Caki2 (cell line): Measurements from ENCODE around the gene CABP4. TPM values are rescaled to one million over a fixed set of nuclear protein-coding genes. Genes with fewer than 3 reads are reported as not detected.

Source experiments
- DNase-seq: peaks from one replicate; pipeline ENCODE4 v3.0.0-alpha.2; 2015; ENCODE audit warnings: low read depth
- in situ Hi-C: cut with HindIII; loops from 2 replicates; pipeline ENCODE4 v1.10.0; 2016; ENCODE audit warnings: low sequenced_read_pairs, low pct_unique_long_range_greater_than_20kb, mixed read lengths
- total RNA-seq: library from RNA; depleted of rRNA; stranded (reverse); fragments of >200 nt; shearing (Covaris generic); gene quantifications from 2 replicates; pipeline ENCODE4 v1.2.3, GENCODE V29; 2014; ENCODE audit warnings: low replicate concordance; rRNA removed

Gene CABP4
- total RNA-seq, result 1.6 and 10.8 TPM in 2 replicates

DNA sequence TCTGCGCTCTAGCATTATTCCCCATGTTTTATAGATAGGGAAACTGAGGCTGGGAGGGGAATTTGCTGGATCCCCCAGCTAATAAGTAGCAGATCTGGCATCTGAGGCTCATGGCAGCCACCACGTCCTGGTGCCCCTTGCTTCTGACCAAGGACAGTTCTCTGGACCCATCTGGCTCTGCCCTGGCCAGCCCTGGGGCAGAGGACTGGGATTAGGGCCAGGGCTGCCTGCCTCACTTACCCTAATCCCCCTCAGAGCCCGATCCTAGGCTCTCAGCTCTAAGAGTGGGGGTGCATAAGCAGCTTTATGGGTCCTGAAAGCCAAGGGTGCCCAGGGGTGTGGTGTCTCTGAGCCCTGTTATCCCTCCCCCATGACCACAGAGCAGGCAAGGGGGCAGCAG, at the start of gene CABP4:
TSS of gene CABP4 (plus strand) at position 301 of the 400 bp plus-strand sequence. CDS start at position 371, 70 bp downstream.
- in situ Hi-C loops, result no loop called here
- DNase-seq, result no peak

GRCh38 chr11:67405688-67406339, 49.3 kb upstream of the CABP4 start:
- DNase-seq, result no peak
- in situ Hi-C loops, result no loop called here

DNA sequence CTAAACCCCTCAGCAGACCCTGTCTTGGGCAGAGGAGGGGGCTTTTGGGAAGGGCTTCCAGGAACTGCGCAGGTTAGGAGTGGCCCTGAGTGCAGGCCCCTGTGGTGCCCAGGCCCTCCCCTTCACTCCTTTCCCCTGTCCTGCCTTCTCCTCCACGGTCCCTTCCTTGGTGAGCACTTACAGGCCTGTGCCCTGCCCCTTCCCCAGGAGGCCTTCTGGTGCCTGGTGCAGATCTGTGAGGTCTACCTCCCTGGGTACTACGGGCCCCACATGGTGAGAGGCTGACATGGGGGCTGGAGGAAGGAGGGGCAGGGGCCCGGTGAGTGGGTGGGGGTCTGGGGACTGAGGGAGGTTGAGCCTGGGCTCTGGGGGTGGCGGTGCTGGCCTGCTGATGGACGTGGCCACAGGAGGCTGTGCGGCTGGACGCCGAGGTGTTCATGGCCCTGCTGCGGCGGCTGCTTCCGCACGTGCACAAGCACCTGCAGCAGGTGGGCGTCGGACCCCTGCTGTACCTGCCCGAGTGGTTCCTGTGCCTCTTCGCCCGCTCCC, 48.7 kb upstream of the CABP4 start:
- in situ Hi-C loops, result no loop called here
- no peak for DNase-seq

DNA sequence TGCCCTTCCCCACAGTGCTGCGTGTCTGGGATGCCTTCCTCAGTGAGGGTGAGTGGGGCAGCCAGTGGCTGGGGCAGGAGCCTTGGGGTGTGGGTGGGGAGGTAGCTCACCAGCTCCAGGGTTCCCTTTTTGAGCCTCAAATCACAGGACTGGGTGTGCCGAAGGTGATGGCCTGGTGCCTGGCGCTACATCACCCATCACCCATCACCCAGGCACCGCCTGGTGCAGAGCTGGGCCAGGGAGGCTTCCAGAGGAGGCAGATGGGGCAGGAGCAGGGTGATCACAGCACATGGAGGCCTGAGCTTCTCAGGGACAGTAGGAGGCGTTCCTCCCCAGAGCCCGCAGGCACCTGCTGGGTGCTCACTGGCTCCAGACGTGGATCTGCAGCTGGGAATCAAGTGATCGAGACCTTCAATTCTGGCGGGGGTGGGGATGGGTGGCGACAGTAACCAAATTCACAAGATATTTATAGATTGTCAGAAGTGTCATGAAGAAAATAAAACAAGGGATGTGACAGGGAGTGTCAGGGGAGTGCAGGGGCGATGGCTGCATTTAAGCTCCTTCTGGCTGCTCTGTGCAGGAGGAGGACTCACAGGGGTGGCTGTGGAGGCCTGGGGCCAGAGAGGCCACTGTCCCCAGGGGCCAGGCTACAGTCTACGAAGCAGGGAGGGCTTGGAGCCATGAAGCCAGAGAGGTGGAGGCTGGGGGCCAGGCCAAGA, 48.0 kb upstream of the CABP4 start:
- DNase-seq, result no peak
- in situ Hi-C loops, result no loop called here

DNA sequence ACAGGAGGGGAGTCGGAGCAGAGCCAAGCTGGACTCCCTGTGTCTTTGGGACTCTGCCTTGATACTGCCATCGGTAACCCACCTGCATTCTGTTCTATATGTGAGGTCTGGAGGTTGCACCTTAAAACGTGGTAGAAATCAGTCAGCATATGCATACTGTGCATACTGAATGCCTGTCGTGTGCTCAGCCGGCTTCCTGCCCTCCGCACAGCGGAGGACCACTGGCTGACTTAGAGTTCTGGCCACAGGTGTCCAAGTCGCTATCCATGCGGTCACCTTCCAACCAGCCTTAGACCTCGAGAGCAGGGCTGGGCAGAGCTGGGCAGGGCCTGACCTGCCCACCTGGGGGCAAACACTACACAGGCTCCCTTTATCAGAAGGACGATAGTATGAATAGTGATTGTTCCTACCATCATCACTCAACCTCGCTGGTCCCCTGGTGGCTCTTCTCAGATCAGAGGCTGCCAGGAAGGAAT, 47.4 kb upstream of the CABP4 start:
- in situ Hi-C loops, result no loop called here
- DNase-seq, result no peak

- DNase-seq, result no peak
- in situ Hi-C loops, result no loop called here
Observed at GRCh38 chr11:67408437-67409200, 46.5 kb upstream of the CABP4 start.

DNA sequence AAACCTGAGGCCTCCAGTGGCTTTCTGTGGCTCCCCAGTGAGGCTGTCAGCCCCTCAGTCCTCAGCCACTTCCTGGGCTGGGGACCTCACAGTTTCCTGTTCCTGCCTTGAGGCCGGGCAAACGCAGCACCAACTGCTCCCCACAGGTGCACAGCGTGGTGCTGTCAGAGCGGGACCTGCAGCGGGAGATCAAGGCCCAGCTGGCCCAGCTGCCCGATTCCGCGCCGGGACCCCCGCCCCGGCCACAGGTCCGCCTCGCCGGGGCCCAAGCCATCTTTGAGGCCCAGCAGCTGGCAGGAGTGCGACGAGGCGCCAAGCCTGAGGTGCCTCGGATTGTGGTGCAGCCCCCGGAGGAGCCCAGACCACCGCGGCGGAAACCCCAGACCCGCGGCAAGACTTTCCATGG, 45.9 kb upstream of the CABP4 start:
- DNase-seq, result no peak
- in situ Hi-C loops, result no loop called here

- DNase-seq, result no peak
- in situ Hi-C loops, result no loop called here
Observed at GRCh38 chr11:67409781-67410368, 45.3 kb upstream of the CABP4 start.

DNA sequence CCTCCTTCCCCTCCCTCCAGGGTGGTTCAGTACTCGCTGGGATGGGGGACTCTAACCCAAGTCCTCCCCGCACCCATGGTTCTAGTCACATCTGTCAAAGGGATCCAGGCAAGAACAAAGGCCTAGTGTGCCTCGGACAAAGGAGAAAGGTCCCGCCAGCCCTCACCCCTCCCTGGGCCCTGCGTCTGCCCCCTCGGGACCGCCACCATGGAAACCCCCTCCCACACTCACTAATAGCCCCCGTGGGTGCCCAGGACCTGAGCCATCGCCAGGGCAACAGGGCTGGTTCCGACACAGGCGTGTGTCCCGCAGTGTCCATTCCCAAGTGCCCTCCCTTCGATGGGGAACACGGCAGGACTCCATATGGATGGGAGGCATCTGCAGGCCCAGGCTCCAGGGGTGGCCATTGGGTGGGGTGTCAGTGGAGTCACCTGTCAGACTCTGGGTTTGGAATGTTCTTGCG, 44.8 kb upstream of the CABP4 start:
- DNase-seq, result no peak
- in situ Hi-C loops, result no loop called here

DNA sequence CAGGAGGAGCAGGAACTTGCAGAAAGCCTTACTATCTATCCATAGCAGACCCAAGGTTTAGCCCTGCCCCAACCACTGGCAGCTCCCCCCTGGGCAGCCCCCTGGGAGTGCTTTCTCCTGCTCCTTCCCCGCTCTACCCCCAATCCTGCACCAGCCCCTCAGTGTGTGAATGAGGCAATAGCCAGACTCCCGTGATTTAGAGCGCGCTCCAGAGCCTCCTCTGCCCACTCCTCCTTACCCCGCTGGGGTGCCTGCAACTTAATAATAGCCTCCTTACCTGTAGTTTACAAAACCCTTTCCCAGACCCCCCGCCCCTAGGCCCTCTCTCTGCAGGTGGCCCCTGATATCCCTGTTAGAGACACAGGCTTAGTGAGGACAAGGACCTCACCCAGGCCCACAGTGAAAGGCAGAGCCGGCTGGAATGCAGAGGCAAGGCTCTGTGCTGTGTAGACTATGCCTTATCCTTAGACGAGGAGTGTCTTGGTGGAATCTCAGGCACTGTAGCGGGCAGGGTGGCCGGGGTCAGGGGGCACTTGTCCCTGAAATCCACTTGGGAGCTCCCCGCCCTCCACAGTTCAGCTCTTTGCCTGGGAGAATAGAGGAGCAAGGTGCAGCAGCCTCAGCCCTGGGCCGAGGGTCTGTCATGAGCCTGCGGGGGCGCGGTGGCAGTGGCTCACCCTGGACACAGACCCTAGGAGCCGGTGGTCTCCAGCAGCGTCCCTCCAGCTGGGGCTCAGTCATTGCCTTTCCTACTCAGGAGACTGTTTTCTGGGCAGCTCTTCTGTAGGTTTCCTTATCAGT, 44.0 kb upstream of the CABP4 start:
- in situ Hi-C loops, result no loop called here
- DNase-seq, result no peak

- no peak for DNase-seq
- in situ Hi-C loops, result no loop called here
Observed at GRCh38 chr11:67411785-67412152, 43.4 kb upstream of the CABP4 start.

DNA sequence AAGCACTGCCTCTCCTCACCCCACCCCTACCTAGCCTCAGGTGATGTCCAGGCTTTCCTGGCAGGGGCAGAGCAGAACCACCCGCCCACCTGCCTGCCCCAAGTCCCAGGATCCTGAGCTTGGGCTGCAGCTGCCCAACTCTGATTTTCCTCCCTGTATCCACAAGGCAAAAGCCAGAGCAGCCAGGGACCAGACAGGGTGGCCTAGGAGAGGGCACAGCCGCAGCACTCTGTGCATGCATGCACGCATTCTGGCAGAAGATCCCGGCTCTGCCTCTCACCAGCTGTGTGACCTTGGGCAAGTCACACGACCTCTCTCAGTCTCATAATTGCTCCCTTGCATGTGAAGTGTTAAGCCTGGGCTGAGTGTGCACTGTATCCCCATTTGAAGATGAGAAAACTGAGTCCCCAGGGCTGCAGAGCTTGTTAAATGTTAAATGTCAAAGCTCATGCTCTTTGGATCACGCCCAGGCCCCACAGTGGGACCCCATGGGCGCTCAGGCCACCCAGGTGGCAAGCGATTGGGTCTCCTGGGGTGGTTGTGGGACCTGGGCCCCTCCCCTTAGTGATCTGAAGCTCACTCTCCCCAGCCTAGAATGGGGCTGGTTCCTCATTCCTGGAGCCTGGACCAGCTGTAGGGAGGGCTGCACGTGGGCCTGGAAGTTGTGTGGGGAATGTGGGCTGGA, 42.5 kb upstream of the CABP4 start:
- no peak for DNase-seq
- in situ Hi-C loops, result no loop called here

- no peak for DNase-seq
- in situ Hi-C loops, result no loop called here
Observed at GRCh38 chr11:67413266-67413849, 41.8 kb upstream of the CABP4 start.

GRCh38 chr11:67415501-67416304, 39.5 kb upstream of the CABP4 start, which contains the start of gene CARNS1:
TSS of gene CARNS1 (plus strand) at chr11:67415678. CDS start at chr11:67416200, 522 bp downstream.
- DNase-seq, result no peak
- in situ Hi-C loops, result no loop called here

DNA sequence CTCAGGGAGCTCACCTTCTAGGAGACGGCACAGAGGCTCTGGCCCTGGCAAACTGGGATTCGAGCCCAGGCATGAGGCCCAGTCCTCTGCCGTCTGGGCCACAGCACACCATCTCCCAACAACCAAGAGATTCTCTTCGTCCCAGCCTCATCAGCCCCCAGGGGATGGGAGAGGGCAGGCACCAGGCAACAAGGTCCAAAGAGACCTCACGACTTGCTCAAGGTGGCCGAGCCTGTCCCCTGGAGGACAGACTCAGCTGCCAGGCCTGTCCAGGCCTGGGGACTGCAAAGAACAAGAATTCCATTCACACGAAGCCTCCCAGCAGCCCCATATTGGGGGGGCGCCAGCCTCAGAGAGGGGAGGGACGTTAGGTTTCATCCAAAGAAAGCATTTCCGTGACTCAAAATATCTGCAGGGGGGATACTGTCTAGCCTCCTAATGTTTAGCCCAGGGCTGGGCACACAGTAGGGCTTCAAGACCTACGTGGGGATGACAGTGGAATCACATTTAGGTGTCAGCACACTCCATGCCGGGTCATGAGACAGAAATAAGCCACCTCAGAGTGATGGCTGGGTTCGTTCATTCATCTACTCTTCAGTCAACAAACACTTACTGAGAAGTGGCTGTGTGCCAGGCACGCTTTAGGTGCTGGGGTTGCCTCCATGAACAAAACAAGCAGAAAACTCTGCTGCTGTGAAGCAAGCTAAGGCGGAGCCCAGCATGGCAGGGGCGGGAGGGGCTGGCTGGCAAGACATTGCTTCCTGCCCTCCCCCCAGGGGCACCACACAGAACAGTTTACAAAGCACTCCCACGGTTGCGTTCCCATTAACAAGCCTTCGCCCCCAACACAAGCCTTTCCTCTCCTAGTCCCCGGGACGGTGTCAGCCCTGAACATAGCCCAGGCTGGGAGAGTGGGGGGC, 38.5 kb upstream of the CABP4 start:
- DNase-seq, result peak; percentile 30
- in situ Hi-C loops, result no loop called here
